Spinal cord (tissue), 10 donors: ENCODE data around the gene SPIN2B. TPM values are rescaled to one million over a fixed set of nuclear protein-coding genes. Genes with fewer than 3 reads are reported as not detected.
"Not testable (repeated sequence)": the region's sequence is repeated elsewhere in the genome, so short reads cannot be mapped to it uniquely, and the experiment has no call there.

Source experiments
- DNase-seq, 6 donors: peaks; one replicate each; pipeline versions ENCODE4 v3.0.0 to v3.0.0-alpha.2; 2013 to 2015; ENCODE audit warnings: low spot score in 6 of 6, low read depth in 4 of 6
- H3K27ac ChIP-seq: one replicate; pipeline ENCODE4 v1.5.1; 2013; ENCODE audit warnings: low read depth, low read length, control low read depth
- H3K27me3 ChIP-seq: one replicate; pipeline ENCODE4 v1.6.1; 2013; ENCODE audit warnings: low read length; ENCODE audit not compliant: control insufficient read depth, insufficient read depth
- H3K36me3 ChIP-seq: one replicate; pipeline ENCODE4 v1.6.1; 2013; ENCODE audit warnings: low read length; ENCODE audit not compliant: control insufficient read depth, insufficient read depth
- H3K4me1 ChIP-seq: one replicate; pipeline ENCODE4 v1.6.1; 2013; ENCODE audit warnings: low read length; ENCODE audit not compliant: control insufficient read depth, insufficient read depth
- H3K4me3 ChIP-seq: one replicate; pipeline ENCODE4 v1.5.1; 2013; ENCODE audit warnings: low read depth, low read length, control low read depth
- H3K9me3 ChIP-seq: one replicate; pipeline ENCODE4 v1.6.1; 2013; ENCODE audit warnings: low read length; ENCODE audit not compliant: control insufficient read depth, insufficient read depth
- whole genome bisulfite sequencing: methylation state at CpG from one replicate; pipeline ENCODE4 v1.1.5; 2013; ENCODE audit warnings: missing lambda C conversion rate; ENCODE audit not compliant: insufficient coverage; 5-methylcytosine and 5-hydroxymethylcytosine counted together
- polyA plus RNA-seq, 2 donors: library from polyadenylated mRNA; unstranded; fragments of 120-200 nt; gene quantifications; one replicate each; pipeline ENCODE4 v1.2.1, GENCODE V29; 2013; ENCODE audit not compliant: insufficient read length in 2 of 2
- total RNA-seq, 2 donors: library from RNA; depleted of rRNA in 1 of 2; stranded (reverse); fragments of 120-200 nt in 1 of 2; fragments of >200 nt in 1 of 2; gene quantifications; one replicate each; pipeline versions ENCODE4 v1.2.3 to v1.2.4, GENCODE V29; 2013 to 2014
- donor health status: healthy.

SPIN2B gene
- total and polyA plus RNA-seq, 4 donors = 11.5 to 27.8 (median 21.6) TPM

DNA sequence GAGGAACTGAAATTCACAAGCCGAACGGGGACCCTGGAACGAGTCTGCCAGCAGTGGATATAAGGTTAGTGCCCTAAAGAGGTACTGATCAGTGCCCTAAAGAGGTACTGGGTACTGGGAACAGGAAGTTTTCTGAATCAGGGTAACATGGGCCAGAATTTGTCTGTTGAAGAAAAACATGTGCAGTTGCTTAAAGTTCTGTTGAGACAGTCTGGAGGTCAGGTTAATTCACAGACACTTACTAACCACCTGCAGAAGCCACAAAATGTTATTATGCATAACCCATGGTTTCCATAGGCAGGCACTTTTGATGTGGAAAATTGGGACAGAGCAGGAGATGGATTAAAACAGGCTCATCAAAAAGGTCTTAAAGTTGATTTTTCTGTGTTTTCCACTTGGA is 17.9 kb downstream of the SPIN2B start:
- no peaks in the 10 kb centered on the region for H3K4me1 ChIP-seq
- no peak overlapping the region for H3K27ac ChIP-seq
- WGBS = 88% methylated on average over 3 of the region's 3 CpGs
- H3K4me3 ChIP-seq = no peak overlapping the region
- no peaks in the 10 kb centered on the region for H3K27me3 ChIP-seq
- no peaks in the 10 kb centered on the region for H3K9me3 ChIP-seq
- H3K36me3 ChIP-seq = no peaks in the 10 kb centered on the region
- no peak for DNase-seq

- H3K4me1 ChIP-seq, H3K9me3 ChIP-seq, DNase-seq, H3K36me3 ChIP-seq, H3K27me3 ChIP-seq, H3K27ac ChIP-seq, H3K4me3 ChIP-seq: not testable (repeated sequence)
- 94% methylated on average over 5 of the region's 6 CpGs for WGBS
Observed at GRCh38 chrX:57102918-57103317, 18.4 kb downstream of the SPIN2B start.

DNA sequence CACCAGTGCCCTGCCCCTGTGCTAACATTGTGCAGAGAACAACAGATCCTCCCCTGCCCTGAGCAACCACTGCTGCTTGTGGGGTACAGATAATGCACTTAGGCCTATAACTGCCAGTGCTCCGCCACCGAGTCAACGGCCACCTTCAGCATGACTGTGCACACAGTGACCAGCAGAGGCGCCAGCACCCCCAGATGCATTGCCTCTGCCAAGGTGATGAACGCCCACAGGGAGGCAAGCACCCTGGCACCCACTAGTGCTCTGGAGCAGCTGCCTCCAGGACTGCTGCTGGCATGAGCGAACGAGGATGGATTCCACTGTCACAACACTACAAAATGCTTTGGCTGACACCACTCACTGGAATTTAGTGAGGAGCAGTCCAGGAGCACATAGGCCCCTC is 38.2 kb downstream of the SPIN2B start:
- H3K27me3 ChIP-seq = no peaks in the 10 kb centered on the region
- WGBS = 71% methylated on average over 7 of the region's 7 CpGs
- DNase-seq = no peak

GRCh38 chrX:57074458-57074857 is 46.9 kb downstream of the SPIN2B start:
- no peak for DNase-seq
- Histone ChIP-seq H3K4me1 (no peaks in the 10 kb centered on the region), H3K27ac (no peak overlapping the region), H3K9me3 (no peaks in the 10 kb centered on the region), H3K36me3 (no peaks in the 10 kb centered on the region), H3K27me3 (peaks cover 2% of the 10 kb centered on the region), H3K4me3 (no peak overlapping the region)
- WGBS = 93% methylated on average over 2 of the region's 4 CpGs

More for the DNA sequence above, 38.2 kb downstream of the SPIN2B start:
- Histone ChIP-seq H3K4me1 (no peaks in the 10 kb centered on the region), H3K4me3 (no peak overlapping the region), H3K9me3 (peaks cover 3% of the 10 kb centered on the region), H3K27ac (no peak overlapping the region), H3K36me3 (no peaks in the 10 kb centered on the region)

DNA sequence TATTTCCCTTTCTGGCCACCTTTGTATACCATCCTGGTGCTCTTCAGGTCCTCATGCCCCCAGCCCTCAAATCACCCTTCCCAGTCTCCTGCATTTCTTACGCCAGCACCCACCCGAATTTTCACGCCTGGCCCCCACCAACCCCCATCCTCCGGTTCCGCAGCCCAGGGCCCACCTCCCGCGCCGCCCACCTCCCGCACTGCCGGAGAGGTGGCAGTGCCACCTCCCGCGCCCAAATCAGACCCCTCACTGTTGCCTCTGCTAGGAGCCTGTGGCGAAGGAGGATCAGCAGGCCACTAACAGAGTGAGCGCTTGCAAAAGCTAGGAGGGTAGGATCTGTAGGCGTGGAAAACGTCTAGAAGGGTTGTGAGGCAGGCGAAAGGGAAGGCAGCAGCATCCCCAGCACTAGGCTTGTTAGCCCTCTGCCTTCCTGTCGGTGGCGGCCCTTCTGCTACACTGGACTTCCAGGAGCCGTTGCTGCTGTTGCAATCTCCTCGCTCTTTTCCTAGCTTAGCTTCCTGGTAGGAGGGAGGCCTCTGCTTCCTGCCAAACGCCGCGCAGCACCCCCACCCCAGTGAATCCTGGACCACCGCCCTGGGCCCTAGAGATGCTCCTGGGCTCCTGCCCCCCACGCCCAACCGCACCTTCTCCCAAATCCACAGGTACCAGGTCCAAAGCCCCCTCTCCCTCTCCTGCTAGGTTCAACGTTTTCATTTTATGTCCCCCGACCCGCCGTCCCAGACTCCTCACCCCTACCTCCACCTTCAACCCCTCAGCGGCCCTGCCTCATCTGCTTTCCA is 51.0 kb downstream of the SPIN2B start:
- no peak overlapping the region for H3K27ac ChIP-seq
- no peaks in the 10 kb centered on the region for H3K4me1 ChIP-seq
- DNase-seq = no peak
- no peaks in the 10 kb centered on the region for H3K9me3 ChIP-seq
- H3K4me3 ChIP-seq = no peak overlapping the region
- WGBS = 58% methylated on average over 29 of the region's 32 CpGs
- H3K36me3 ChIP-seq = no peaks in the 10 kb centered on the region
- peaks cover 2% of the 10 kb centered on the region for H3K27me3 ChIP-seq

Other genes starting within 250 kb of the SPIN2B start
- 10 to 100 TPM; 20.6 to 33.1 TPM for gene SPIN3, start 126.0 kb downstream of the SPIN2B start, total RNA-seq
- 10 to 100 TPM; 29.7 to 35.8 TPM for gene SPIN3, start 126.0 kb downstream of the SPIN2B start, polyA plus RNA-seq
- 1 to 10 TPM in 1 of 2 donors, under 1 TPM in 1; 0.40 to 4.8 TPM for gene SPIN2A, start 15.8 kb upstream of the SPIN2B start, total RNA-seq
- 1 to 10 TPM; 1.6 to 2.7 TPM for gene SPIN2A, start 15.8 kb upstream of the SPIN2B start, polyA plus RNA-seq
- gene FAAH2, start 165.2 kb upstream of the SPIN2B start, total RNA-seq = 1 to 10 TPM; 1.5 to 5.7 TPM
- gene FAAH2, start 165.2 kb upstream of the SPIN2B start, polyA plus RNA-seq = 1 to 10 TPM; 4.5 to 4.7 TPM